Measurements from ENCODE around the gene DGUOK.

DGUOK gene

DNA sequence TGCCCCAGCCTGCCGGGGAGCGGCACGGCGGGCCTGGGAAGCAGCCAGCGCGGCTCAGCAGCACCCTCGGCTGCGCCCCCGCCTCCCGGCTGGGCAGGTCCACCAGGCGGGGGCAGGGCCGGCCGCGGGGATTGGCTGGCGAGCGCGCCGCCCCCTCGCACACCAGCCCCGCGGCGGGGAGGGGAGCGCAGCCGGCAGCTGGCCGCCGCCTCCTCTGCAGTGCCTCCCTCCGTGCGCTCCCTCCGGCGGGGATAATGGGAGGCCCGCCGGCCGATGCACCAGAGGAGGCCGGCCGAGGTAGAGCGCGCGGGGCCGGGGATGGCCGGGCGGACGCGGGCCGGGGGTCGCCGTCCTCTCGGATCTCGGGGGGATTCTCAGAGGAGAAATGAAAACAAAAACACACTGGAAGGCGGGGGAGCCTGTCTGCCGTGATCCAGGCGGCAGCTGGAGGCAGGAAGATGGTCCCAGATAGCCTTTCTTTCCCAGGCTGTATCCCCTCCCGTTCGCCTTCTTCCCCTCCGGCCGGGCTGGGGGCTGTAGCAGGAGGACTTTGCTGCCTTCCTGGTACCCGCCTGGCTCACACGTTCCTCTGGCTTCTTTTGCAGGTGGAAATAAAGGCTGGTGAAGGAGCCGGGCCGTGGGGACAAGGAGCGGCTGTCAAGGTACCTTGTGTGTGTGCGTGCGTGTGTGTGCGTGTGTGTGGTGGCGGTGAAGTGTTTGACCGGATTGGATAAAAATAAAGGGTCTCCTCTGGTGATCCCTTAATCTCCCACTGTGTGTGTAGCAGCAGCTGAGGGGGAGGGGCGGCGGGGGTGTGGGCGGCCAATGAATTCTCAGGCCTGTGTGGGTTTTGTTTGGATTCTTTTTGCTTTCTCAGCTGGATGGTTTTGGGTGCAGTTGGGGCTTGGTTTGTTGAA is 76.1 kb downstream of the DGUOK start:
- TF ChIP-seq, protein P1, sequence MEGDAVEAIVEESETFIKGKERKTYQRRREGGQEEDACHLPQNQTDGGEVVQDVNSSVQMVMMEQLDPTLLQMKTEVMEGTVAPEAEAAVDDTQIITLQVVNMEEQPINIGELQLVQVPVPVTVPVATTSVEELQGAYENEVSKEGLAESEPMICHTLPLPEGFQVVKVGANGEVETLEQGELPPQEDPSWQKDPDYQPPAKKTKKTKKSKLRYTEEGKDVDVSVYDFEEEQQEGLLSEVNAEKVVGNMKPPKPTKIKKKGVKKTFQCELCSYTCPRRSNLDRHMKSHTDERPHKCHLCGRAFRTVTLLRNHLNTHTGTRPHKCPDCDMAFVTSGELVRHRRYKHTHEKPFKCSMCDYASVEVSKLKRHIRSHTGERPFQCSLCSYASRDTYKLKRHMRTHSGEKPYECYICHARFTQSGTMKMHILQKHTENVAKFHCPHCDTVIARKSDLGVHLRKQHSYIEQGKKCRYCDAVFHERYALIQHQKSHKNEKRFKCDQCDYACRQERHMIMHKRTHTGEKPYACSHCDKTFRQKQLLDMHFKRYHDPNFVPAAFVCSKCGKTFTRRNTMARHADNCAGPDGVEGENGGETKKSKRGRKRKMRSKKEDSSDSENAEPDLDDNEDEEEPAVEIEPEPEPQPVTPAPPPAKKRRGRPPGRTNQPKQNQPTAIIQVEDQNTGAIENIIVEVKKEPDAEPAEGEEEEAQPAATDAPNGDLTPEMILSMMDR (IDR thresholded peaks at IDR 0.05; ENCODE audit: low read depth, low read length, missing control alignments), result peak; percentile 2
- no peak for DNase-seq (ENCODE audit: low read depth)
- peak overlapping the region; percentile 64 for H3K4me3 ChIP-seq (ENCODE audit: low read depth, low read length)

DNA sequence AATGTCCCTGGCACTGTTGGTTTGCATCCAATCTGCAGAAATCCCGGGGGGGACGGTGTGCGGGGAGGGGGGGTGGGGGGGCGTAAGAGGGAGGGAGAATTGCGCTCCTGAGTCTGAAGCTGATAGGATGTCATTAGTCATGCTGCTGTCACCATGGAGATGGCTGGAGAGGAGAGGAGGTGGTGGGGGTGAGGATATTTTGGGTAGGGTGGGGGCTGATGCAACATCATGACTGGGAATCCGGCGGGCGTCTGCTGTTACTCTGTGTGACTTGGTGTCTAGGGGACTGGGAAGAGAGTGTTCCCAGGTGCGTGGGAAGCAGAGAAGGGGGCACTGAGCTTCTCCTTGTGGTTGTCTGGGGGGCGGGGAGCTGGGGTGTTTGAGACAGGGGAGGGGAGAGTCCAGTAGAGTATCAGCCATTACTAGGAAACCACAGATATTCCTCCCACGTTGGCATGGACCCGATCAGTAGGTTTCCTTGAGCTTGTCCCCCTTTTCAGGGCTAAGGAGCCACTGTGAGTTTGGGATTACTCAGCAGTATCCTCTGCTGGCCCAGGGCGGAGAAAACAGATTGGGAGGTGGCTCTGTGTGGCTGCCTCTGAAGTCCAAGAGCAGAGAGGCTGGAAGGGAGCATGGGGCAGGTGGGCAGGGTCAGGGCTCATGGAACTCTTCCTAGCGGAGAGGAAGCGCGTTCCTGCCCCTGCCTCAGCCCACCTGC is 77.0 kb downstream of the DGUOK start:
- no peak overlapping the region for H3K4me3 ChIP-seq (ENCODE audit: low read depth, low read length)
- TF ChIP-seq, protein P1 (IDR thresholded peaks at IDR 0.05; ENCODE audit: low read depth, low read length, missing control alignments), result no peak
- DNase-seq (ENCODE audit: low read depth), result no peak

DNA sequence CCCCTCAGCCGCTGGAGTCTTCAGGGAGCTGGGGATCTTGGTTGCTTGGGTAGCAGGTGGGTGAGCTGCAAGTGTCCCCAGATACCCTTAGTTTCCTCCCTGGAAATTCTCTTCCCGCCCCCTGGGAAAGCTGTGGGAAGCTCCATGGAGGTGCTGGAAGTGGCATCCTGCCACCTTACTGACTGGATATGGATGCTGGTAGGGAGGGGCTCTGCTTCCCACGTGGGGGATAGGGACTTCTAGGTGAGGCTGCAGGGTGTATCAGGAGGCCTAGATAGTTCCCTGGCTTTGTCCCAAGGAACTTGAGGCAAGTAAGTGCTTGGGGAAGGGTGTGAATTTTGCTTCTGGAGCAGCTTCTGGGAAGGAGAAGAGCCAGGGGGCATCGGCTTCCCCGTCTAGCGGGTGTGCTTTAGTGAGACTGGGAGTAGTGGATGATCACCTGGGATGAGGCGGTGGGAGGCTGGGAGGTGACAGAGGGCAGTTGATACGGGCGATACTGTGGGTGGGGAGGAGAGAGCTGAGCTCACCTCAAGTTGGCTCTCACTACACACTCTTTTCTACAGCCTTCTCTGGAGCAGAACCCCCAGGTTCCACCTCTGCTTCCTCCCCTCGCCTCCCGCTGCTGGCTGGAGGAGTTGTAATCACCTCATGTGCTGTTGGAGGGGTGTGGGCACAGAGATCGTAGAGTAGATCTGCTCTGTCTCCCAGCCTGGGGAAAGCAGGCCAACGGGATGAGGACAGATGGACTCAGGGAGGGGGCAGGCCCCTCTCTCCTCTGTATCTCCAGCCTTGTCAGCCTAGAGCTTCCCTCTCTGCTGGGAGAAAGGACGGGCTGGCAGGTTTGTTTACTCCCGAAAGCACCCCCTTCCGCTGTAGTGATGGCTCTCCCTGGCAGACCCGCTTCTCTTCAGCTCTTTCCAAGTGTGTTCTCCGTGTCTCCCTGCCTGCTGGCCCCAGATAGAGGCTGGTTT is 77.8 kb downstream of the DGUOK start:
- DNase-seq (ENCODE audit: low read depth), result no peak
- H3K4me3 ChIP-seq (ENCODE audit: low read depth, low read length), result no peak overlapping the region
- TF ChIP-seq, protein P1 (IDR thresholded peaks at IDR 0.05; ENCODE audit: low read depth, low read length, missing control alignments), result no peak

DNA sequence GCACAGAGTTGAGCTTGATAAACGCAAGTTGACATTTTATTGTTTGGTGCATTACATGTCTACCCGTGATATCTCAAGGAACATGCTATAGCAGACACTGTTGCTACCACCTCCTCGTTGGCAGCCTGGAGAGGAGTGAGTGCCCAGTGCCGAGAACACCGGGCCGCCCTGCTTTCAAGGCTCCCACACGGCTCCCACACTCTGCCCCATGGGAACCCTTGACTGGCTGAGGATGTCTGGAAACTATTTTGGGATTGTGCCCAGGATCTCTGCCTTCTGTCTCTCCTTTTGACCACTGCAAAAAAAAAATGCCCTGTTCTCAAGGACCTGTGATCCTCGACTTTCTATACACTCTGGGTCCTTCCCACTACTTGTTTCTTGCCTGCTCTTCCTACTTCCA is 79.1 kb downstream of the DGUOK start:
- DNase-seq (ENCODE audit: low read depth), result no peak
- no peak overlapping the region for H3K4me3 ChIP-seq (ENCODE audit: low read depth, low read length)

DNA sequence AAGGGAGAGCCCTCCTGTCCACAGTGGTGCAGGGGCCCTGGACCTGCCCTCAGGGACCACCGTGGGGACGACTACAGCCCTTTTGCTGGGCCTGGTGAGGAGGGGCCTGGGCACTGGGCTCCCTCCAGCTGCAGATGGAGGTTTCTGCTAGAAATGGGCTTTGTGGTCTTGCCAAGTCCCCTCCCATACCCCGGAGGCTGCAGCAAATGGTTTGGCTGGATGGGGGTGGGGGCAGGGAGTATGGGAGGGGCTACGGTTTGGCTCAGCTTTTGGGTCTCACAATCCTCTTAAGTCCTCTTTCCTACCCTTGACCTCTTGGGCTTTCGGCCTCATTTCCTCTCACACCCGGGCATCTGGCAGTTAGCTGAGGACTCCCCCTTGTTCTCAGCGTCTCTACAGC is 79.8 kb downstream of the DGUOK start:
- no peak for DNase-seq (ENCODE audit: low read depth)
- TF ChIP-seq, protein P1 (IDR thresholded peaks at IDR 0.05; ENCODE audit: low read depth, low read length, missing control alignments), result no peak
- no peak overlapping the region for H3K4me3 ChIP-seq (ENCODE audit: low read depth, low read length)

More for the DNA sequence above, 79.1 kb downstream of the DGUOK start:
- TF ChIP-seq, protein P1 (IDR thresholded peaks at IDR 0.05; ENCODE audit: low read depth, low read length, missing control alignments), result no peak

DNA sequence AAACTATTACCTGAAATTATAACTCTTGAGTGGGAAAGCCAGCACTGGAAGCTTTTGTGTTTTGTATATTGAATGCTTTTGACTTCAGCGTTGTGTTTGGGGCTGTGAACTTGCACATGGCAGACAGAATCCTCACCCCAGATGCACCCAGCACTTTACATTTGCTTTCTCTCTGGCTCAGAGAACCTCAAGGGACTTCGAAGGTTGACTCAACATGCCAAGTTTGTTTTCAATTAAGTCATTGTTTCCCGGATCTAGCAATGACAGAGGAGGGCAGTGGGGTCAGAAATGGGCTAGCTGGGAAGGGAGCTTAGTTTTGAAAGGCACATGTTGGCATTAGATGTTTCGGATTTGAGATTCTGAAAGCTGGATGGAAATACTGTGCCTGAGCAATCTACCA is 80.4 kb downstream of the DGUOK start:
- DNase-seq (ENCODE audit: low read depth), result no peak
- TF ChIP-seq, protein P1 (IDR thresholded peaks at IDR 0.05; ENCODE audit: low read depth, low read length, missing control alignments), result no peak
- no peak overlapping the region for H3K4me3 ChIP-seq (ENCODE audit: low read depth, low read length)
